ENCODE results near the gene SV2C.
"Not testable (repeated sequence)": the region's sequence is repeated elsewhere in the genome, so short reads cannot be mapped to it uniquely, and the experiment has no call there.

Gene SV2C

DNA sequence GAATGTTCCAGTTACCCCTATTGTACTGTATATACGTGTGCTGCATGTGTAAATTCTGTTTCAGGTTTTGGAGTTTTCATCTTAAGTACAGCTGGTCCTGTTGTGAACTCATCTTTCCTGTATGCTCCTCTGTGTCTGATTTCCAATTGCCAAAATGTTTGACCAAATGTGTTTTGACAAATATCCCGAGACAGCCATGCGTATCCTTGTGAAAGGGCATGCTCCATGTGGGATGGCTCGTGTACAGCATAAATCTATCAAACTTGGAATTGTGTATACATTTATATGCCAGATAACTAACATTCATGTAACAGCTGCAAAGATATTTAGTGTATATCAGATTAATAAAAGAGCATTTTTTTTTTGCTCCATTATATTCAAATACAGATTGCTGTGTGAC lies 250.4 kb downstream of the SV2C start:
- no peak overlapping the region for H3K4me3 ChIP-seq (ENCODE audit: low read length)
- H2AFZ ChIP-seq (ENCODE audit: low read length): no peak overlapping the region
- TF ChIP-seq, protein P1, sequence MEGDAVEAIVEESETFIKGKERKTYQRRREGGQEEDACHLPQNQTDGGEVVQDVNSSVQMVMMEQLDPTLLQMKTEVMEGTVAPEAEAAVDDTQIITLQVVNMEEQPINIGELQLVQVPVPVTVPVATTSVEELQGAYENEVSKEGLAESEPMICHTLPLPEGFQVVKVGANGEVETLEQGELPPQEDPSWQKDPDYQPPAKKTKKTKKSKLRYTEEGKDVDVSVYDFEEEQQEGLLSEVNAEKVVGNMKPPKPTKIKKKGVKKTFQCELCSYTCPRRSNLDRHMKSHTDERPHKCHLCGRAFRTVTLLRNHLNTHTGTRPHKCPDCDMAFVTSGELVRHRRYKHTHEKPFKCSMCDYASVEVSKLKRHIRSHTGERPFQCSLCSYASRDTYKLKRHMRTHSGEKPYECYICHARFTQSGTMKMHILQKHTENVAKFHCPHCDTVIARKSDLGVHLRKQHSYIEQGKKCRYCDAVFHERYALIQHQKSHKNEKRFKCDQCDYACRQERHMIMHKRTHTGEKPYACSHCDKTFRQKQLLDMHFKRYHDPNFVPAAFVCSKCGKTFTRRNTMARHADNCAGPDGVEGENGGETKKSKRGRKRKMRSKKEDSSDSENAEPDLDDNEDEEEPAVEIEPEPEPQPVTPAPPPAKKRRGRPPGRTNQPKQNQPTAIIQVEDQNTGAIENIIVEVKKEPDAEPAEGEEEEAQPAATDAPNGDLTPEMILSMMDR (IDR thresholded peaks at IDR 0.05; ENCODE audit: low read length): no peak
- TF ChIP-seq EZH2 (optimal IDR thresholded peaks at IDR 0.05; ENCODE audit: low read depth, low read length): no peak
- no peak for TF ChIP-seq EZH2phosphoT487 (IDR thresholded peaks at IDR 0.05; ENCODE audit: low read length)
- no peak overlapping the region for H3K27ac ChIP-seq (ENCODE audit: low read length)
- H4K20me1 ChIP-seq (ENCODE audit: insufficient read depth, low read length): no peaks in the 10 kb centered on the region
- H3K79me2 ChIP-seq (ENCODE audit: low read length): no peaks in the 10 kb centered on the region
- H3K36me3 ChIP-seq (replicated peaks; ENCODE audit: insufficient read depth, low read length): no peaks in the 10 kb centered on the region
- H3K27me3 ChIP-seq (replicated peaks; ENCODE audit: insufficient read depth, low read length): no peaks in the 10 kb centered on the region
- H3K9me2 ChIP-seq (replicated peaks; ENCODE audit: insufficient read depth, low read length): no peaks in the 10 kb centered on the region
- H3F3A ChIP-seq (ENCODE audit: insufficient read depth, low read length): peaks cover 21% of the 10 kb centered on the region
- DNase-seq: no peak
- H3K9me3 ChIP-seq (replicated peaks; ENCODE audit: insufficient read depth, low read length): no peaks in the 10 kb centered on the region
- peaks cover 60% of the 10 kb centered on the region for H3K4me1 ChIP-seq (ENCODE audit: low read length)
- no peak overlapping the region for H3K4me2 ChIP-seq (ENCODE audit: low read depth, low read length)
- H3K9ac ChIP-seq (ENCODE audit: low read length): no peak overlapping the region

DNA sequence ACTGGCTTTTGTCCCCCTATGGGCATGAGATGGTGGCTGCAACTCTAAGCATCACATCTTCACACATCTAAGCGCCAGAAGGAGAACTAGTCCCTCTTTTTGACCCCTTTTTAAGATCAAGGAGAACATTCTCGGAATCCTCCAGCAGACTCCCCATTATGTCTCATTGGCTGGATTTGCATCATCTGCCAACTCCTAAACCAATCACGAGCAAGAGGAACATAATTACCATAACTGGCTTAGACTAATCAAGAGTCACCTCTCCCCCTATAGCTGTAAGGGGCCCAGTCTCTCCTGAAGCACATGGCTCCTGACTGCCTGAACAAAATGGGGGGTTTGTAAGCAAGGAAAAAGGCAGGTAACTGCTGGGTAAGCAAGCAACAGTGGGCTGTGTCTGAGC lies 251.4 kb downstream of the SV2C start:
- peak overlapping the region; percentile 12; the same call in 1 of the 2 replicates for H3K4me2 ChIP-seq (ENCODE audit: low read depth, low read length)
- TF ChIP-seq, protein P1 (IDR thresholded peaks at IDR 0.05; ENCODE audit: low read length): no peak
- TF ChIP-seq EZH2 (optimal IDR thresholded peaks at IDR 0.05; ENCODE audit: low read depth, low read length) (no peak), EZH2phosphoT487 (IDR thresholded peaks at IDR 0.05; ENCODE audit: low read length) (no peak)
- H3K9me2 ChIP-seq (replicated peaks; ENCODE audit: insufficient read depth, low read length): no peaks in the 10 kb centered on the region
- no peaks in the 10 kb centered on the region for H3K27me3 ChIP-seq (replicated peaks; ENCODE audit: insufficient read depth, low read length)
- no peaks in the 10 kb centered on the region for H3K79me2 ChIP-seq (ENCODE audit: low read length)
- H4K20me1 ChIP-seq (ENCODE audit: insufficient read depth, low read length): no peaks in the 10 kb centered on the region
- peak overlapping the region; percentile 9; the same call in 1 of the 2 replicates for H3K27ac ChIP-seq (ENCODE audit: low read length)
- H3K4me3 ChIP-seq (ENCODE audit: low read length): no peak overlapping the region
- H3K4me1 ChIP-seq (ENCODE audit: low read length): peaks cover 54% of the 10 kb centered on the region
- no peak for DNase-seq
- H3K9ac ChIP-seq (ENCODE audit: low read length): no peak overlapping the region
- peaks cover 21% of the 10 kb centered on the region for H3F3A ChIP-seq (ENCODE audit: insufficient read depth, low read length)
- H2AFZ ChIP-seq (ENCODE audit: low read length): no peak overlapping the region
- no peaks in the 10 kb centered on the region for H3K9me3 ChIP-seq (replicated peaks; ENCODE audit: insufficient read depth, low read length)
- no peaks in the 10 kb centered on the region for H3K36me3 ChIP-seq (replicated peaks; ENCODE audit: insufficient read depth, low read length)

DNA sequence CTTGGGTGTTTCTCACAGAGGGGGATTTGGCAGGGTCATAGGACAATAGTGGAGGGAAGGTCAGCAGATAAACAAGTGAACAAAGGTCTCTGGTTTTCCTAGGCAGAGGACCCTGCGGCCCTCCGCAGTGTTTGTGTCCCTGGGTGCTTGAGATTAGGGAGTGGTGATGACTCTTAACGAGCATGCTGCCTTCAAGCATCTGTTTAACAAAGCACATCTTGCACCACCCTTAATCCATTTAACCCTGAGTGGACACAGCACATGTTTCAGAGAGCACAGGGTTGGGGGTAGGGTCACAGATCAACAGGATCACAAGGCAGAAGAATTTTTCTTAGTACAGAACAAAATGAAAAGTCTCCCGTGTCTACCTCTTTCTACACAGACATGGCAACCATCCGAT lies 252.3 kb downstream of the SV2C start:
- H3K9me3 ChIP-seq (replicated peaks; ENCODE audit: insufficient read depth, low read length); H3K9ac ChIP-seq (ENCODE audit: low read length); H3K4me3 ChIP-seq (ENCODE audit: low read length); H3K36me3 ChIP-seq (replicated peaks; ENCODE audit: insufficient read depth, low read length); H3K4me2 ChIP-seq (ENCODE audit: low read depth, low read length); H4K20me1 ChIP-seq (ENCODE audit: insufficient read depth, low read length); H3K27ac ChIP-seq (ENCODE audit: low read length); H3K27me3 ChIP-seq (replicated peaks; ENCODE audit: insufficient read depth, low read length); DNase-seq; H2AFZ ChIP-seq (ENCODE audit: low read length); H3K9me2 ChIP-seq (replicated peaks; ENCODE audit: insufficient read depth, low read length); H3K79me2 ChIP-seq (ENCODE audit: low read length): not testable (repeated sequence)
- Histone ChIP-seq H3F3A (ENCODE audit: insufficient read depth, low read length) (peaks cover 15% of the 10 kb centered on the region), H3K4me1 (ENCODE audit: low read length) (peaks cover 45% of the 10 kb centered on the region)

DNA sequence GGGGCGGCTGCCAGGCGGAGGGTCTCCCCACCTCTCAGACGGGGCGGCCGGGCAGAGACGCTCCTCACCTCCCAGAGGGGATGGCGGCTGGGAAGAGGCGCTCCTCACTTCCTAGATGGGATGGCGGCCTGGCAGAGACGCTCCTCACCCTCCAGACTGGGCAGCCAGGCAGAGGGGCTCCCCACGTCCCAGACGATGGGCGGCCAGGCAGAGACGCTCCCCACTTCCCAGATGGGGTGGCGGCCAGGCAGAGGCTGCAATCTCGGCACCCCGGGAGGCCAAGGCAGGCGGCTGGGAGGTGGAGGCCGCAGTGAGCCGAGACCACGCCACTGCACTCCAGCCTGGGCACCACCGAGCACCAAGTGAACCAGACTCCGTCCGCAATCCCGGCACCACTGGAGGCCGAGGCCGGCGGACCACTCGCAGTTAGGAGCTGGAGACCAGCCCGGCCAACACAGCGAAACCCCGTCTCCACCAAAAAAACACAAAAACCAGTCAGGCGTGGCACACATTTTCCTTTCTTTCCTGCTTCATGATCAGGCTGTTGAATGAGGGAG lies 253.1 kb downstream of the SV2C start:
- not testable (repeated sequence) for DNase-seq

More for the DNA sequence above, 253.1 kb downstream of the SV2C start:
- not testable (repeated sequence) for H2AFZ ChIP-seq (ENCODE audit: low read length); H3K9me2 ChIP-seq (replicated peaks; ENCODE audit: insufficient read depth, low read length); H3K36me3 ChIP-seq (replicated peaks; ENCODE audit: insufficient read depth, low read length); H4K20me1 ChIP-seq (ENCODE audit: insufficient read depth, low read length); H3K9me3 ChIP-seq (replicated peaks; ENCODE audit: insufficient read depth, low read length); H3F3A ChIP-seq (ENCODE audit: insufficient read depth, low read length); H3K4me2 ChIP-seq (ENCODE audit: low read depth, low read length); H3K9ac ChIP-seq (ENCODE audit: low read length); H3K79me2 ChIP-seq (ENCODE audit: low read length); H3K4me3 ChIP-seq (ENCODE audit: low read length); H3K27ac ChIP-seq (ENCODE audit: low read length); H3K27me3 ChIP-seq (replicated peaks; ENCODE audit: insufficient read depth, low read length)
- peaks cover 41% of the 10 kb centered on the region for H3K4me1 ChIP-seq (ENCODE audit: low read length)
